ENCODE results near the gene PPP6R2.

DNA sequence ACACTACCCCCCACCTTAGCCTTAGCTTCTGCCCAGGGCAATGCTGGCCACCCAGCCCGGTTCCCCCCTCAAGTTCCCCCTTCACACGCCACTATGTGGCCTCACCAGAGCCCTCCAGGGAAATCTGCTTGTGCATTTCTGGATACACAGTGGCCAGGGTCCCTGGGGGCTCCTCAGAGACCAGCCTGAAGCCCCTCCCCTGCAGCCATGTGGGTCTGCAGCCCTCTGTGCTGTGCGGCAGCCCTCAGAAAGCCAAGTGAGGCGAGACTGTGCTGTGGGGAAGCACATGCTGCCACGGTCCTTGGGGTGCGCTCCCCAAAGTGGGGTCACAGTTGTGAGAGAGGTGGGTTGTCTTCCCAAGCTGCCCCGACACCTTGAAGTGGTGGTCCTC lies 33.5 kb upstream of the PPP6R2 start:
- TF ChIP-seq, protein P1, sequence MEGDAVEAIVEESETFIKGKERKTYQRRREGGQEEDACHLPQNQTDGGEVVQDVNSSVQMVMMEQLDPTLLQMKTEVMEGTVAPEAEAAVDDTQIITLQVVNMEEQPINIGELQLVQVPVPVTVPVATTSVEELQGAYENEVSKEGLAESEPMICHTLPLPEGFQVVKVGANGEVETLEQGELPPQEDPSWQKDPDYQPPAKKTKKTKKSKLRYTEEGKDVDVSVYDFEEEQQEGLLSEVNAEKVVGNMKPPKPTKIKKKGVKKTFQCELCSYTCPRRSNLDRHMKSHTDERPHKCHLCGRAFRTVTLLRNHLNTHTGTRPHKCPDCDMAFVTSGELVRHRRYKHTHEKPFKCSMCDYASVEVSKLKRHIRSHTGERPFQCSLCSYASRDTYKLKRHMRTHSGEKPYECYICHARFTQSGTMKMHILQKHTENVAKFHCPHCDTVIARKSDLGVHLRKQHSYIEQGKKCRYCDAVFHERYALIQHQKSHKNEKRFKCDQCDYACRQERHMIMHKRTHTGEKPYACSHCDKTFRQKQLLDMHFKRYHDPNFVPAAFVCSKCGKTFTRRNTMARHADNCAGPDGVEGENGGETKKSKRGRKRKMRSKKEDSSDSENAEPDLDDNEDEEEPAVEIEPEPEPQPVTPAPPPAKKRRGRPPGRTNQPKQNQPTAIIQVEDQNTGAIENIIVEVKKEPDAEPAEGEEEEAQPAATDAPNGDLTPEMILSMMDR (IDR thresholded peaks at IDR 0.05 in 8 of 11, conservative IDR thresholded peaks at IDR 0.05 in 3 of 11), result no peak
- TF ChIP-seq POLR2A (IDR thresholded peaks at IDR 0.05) (no peak), POLR2AphosphoS5 (IDR thresholded peaks at IDR 0.05) (no peak)

All from spleen (tissue), 7 donors.